Fibroblast of lung (primary cell): Measurements from ENCODE around the gene TPBG. TPM values are rescaled to one million over a fixed set of nuclear protein-coding genes. Genes with fewer than 3 reads are reported as not detected.

Source experiments
- DNase-seq, 2 donors: peaks; one replicate each; pipeline versions ENCODE4 v3.0.0 to v3.0.0-alpha.2; 2010; ENCODE audit warnings: low read depth in 2 of 2
- H2AFZ ChIP-seq: 2 replicates; pipeline ENCODE4 v1.5.1; 2012; ENCODE audit warnings: low read length, control low read depth, inconsistent platforms
- H3K27ac ChIP-seq: 2 replicates; pipeline ENCODE4 v1.5.1; 2011; ENCODE audit warnings: low read length, control low read depth; ENCODE audit not compliant: insufficient read depth
- H3K27me3 ChIP-seq: 2 replicates; pipeline ENCODE4 v1.5.1; 2011; ENCODE audit warnings: mild to moderate bottlenecking, low read length; ENCODE audit not compliant: control insufficient read depth, insufficient read depth
- H3K36me3 ChIP-seq: 2 replicates; pipeline ENCODE4 v1.5.1; 2011; ENCODE audit warnings: low read length; ENCODE audit not compliant: control insufficient read depth, insufficient read depth
- H3K4me1 ChIP-seq: 2 replicates; pipeline ENCODE4 v1.5.1; 2011; ENCODE audit warnings: low read length; ENCODE audit not compliant: control insufficient read depth, insufficient read depth; ENCODE audit errors: extremely low read depth
- H3K4me2 ChIP-seq: 2 replicates; pipeline ENCODE4 v1.5.1; 2011; ENCODE audit warnings: low read length, control low read depth; ENCODE audit not compliant: insufficient read depth; ENCODE audit errors: extremely low read depth
- H3K4me3 ChIP-seq, 4 experiments: fragments of 200-600 bp in 1 of 4; sonication (generic) in 1 of 4; replicated peaks in 1 of 4; 2 replicates each; pipeline ENCODE4 v1.5.1; 2011 to 2016; ENCODE audit warnings: low read length in 4 of 4, low read depth in 3 of 4, mild to moderate bottlenecking in 3 of 4, control low read depth in 2 of 4, inconsistent platforms in 1 of 4, mixed read lengths in 1 of 4; ENCODE audit not compliant: insufficient read depth in 1 of 4; ENCODE audit errors: control extremely low read depth in 1 of 4
- H3K79me2 ChIP-seq: 2 replicates; pipeline ENCODE4 v1.5.1; 2012; ENCODE audit warnings: mild to moderate bottlenecking, low read length, inconsistent platforms; ENCODE audit not compliant: control insufficient read depth, insufficient read depth
- H3K9ac ChIP-seq: 2 replicates; pipeline ENCODE4 v1.5.1; 2011; ENCODE audit warnings: mild to moderate bottlenecking, low read length, control low read depth; ENCODE audit not compliant: insufficient read depth
- H3K9me3 ChIP-seq: 2 replicates; pipeline ENCODE4 v1.5.1; 2012; ENCODE audit warnings: low read depth, low read length; ENCODE audit not compliant: control insufficient read depth, insufficient read depth
- H4K20me1 ChIP-seq: 2 replicates; pipeline ENCODE4 v1.5.1; 2011; ENCODE audit warnings: low read length; ENCODE audit not compliant: control insufficient read depth, insufficient read depth; ENCODE audit errors: extremely low read depth
- EZH2 ChIP-seq: IDR thresholded peaks from 2 replicates; pipeline ENCODE4 v1.5.1; 2012; ENCODE audit warnings: low read length, control low read depth, mild to moderate bottlenecking; ENCODE audit errors: missing control alignments
- polyA minus RNA-seq: library from RNA; depleted of rRNA, polyadenylated mRNA; stranded (reverse); fragments of >200 nt; gene quantifications from 2 replicates; pipeline ENCODE4 v1.2.3, GENCODE V29; 2011; ENCODE audit warnings: low replicate concordance
- polyA plus RNA-seq, 2 donors: library from polyadenylated mRNA; depleted of rRNA in 1 of 2; stranded (reverse) in 1 of 2; unstranded in 1 of 2; fragments of >200 nt; gene quantifications; 2 replicates each; pipeline ENCODE4 v1.2.1, GENCODE V29; 2011 to 2012; ENCODE audit warnings: missing spikeins in 1 of 2
- total RNA-seq: library from RNA; depleted of rRNA; stranded (reverse); fragments of >200 nt; gene quantifications from 2 replicates; pipeline ENCODE4 v1.2.1, GENCODE V29; 2014
- TF ChIP-seq, protein P1 (sequence below), 2 donors: IDR thresholded peaks in 1 of 2; conservative IDR thresholded peaks in 1 of 2; 1 replicate in 1 of 2; 2 replicates in 1 of 2; pipeline ENCODE4 v1.5.1; 2011 to 2012; ENCODE audit warnings: low read length in 2 of 2, control low read depth in 1 of 2, inconsistent platforms in 1 of 2, low read depth in 1 of 2, mild to moderate bottlenecking in 1 of 2

Gene TPBG, protein sequence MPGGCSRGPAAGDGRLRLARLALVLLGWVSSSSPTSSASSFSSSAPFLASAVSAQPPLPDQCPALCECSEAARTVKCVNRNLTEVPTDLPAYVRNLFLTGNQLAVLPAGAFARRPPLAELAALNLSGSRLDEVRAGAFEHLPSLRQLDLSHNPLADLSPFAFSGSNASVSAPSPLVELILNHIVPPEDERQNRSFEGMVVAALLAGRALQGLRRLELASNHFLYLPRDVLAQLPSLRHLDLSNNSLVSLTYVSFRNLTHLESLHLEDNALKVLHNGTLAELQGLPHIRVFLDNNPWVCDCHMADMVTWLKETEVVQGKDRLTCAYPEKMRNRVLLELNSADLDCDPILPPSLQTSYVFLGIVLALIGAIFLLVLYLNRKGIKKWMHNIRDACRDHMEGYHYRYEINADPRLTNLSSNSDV
- total RNA-seq, result 24.9 and 31.0 TPM in 2 replicates
- 54.6 and 60.6 TPM in 2 replicates for polyA plus RNA-seq
- polyA plus RNA-seq (2012), result 42.7 and 61.3 TPM in 2 replicates
- 22.7 and 27.5 TPM in 2 replicates for polyA minus RNA-seq

DNA sequence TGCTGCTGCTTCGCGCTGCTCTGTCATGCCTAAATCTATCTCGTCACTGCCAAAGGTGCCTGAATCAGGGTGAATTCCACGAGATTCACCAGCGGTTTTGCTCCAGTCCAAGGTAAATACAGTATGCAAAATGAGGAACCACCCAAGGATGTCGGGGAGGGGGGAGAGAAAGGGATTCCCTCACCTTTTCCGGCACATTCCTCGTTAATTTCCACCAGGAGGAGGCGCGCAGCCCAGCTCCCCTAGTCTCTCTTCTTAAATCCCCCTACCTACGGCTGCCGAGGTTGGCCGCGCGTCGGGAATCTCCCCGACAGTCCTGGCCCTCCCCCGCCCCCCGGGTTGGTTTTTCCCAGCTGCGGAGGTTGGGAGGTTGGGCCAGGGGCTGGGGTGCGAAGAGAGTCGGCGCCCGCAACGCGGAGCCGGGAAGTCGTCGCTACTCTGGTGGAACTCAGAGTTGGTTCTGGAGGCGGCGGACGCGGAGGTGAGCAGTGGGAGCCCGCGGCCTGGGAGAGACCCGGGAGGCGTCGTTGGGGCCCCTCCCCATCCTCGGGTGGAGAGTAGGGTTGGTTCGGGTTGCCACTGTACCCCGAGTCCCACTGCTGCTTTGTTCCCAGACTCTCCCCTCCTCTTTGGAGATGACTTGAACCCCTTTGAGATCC is at the start of gene TPBG:
TPBG (plus strand) TSS at position 390 of the 659 bp plus-strand sequence. CDS start 1,145 bp downstream, outside the sequence.
- H3K9me3 ChIP-seq, result no peaks in the 10 kb centered on the region
- peaks cover 6% of the 10 kb centered on the region for H3K4me1 ChIP-seq
- peak within 1 kb of the TSS; percentile 71 to 92 (median 87) for H3K4me3 ChIP-seq
- peaks cover 9% of the 10 kb centered on the region for H3K36me3 ChIP-seq
- peak within 1 kb of the TSS; percentile 87 for H2AFZ ChIP-seq
- DNase-seq, result peak; percentile 56 to 87
- TF ChIP-seq EZH2, result no peak
- TF ChIP-seq, protein P1, sequence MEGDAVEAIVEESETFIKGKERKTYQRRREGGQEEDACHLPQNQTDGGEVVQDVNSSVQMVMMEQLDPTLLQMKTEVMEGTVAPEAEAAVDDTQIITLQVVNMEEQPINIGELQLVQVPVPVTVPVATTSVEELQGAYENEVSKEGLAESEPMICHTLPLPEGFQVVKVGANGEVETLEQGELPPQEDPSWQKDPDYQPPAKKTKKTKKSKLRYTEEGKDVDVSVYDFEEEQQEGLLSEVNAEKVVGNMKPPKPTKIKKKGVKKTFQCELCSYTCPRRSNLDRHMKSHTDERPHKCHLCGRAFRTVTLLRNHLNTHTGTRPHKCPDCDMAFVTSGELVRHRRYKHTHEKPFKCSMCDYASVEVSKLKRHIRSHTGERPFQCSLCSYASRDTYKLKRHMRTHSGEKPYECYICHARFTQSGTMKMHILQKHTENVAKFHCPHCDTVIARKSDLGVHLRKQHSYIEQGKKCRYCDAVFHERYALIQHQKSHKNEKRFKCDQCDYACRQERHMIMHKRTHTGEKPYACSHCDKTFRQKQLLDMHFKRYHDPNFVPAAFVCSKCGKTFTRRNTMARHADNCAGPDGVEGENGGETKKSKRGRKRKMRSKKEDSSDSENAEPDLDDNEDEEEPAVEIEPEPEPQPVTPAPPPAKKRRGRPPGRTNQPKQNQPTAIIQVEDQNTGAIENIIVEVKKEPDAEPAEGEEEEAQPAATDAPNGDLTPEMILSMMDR (conservative IDR thresholded peaks at IDR 0.05 in 1 of 2, IDR thresholded peaks at IDR 0.05 in 1 of 2; ENCODE audit: low read depth in 1 of 2, low read length in 2 of 2), result peak; percentile 30 to 32
- H3K27ac ChIP-seq, result peak within 1 kb of the TSS; percentile 94
- H3K9ac ChIP-seq, result peak within 1 kb of the TSS; percentile 86
- H3K4me2 ChIP-seq, result peak within 1 kb of the TSS; percentile 93
- no peaks in the 10 kb centered on the region for H4K20me1 ChIP-seq
- H3K79me2 ChIP-seq, result peaks cover 40% of the 10 kb centered on the region
- H3K27me3 ChIP-seq, result no peaks in the 10 kb centered on the region

DNA sequence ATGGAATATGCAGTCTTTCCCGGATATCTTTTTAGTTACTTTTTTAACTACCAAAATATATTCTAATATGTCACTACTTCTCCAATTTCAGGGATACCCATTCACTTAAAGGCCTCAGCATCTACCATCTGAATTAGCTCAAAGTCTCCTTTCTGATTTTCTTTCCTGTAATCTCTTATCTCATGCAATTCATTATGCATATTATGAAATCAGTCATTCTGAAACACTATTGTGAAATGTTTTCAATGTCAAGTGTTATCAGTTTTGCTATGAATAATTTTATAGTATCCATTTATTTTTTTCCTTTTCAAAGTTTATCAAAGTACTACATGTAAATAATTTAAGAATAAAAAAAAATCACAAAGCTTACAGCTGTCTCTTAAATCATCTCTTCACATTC is 41.2 kb upstream of the TPBG start:
- H2AFZ ChIP-seq, result no peak overlapping the region
- no peak for DNase-seq
- no peaks in the 10 kb centered on the region for H3K9me3 ChIP-seq
- no peaks in the 10 kb centered on the region for H3K36me3 ChIP-seq
- no peak for TF ChIP-seq EZH2
- TF ChIP-seq, protein P1 (conservative IDR thresholded peaks at IDR 0.05 in 1 of 2, IDR thresholded peaks at IDR 0.05 in 1 of 2; ENCODE audit: low read depth in 1 of 2, low read length in 2 of 2), result no peak
- H3K4me3 ChIP-seq, result no peak overlapping the region
- no peak overlapping the region for H3K27ac ChIP-seq
- H3K4me2 ChIP-seq, result no peak overlapping the region
- H3K4me1 ChIP-seq, result no peaks in the 10 kb centered on the region
- no peaks in the 10 kb centered on the region for H3K27me3 ChIP-seq
- no peak overlapping the region for H3K9ac ChIP-seq
- H3K79me2 ChIP-seq, result no peaks in the 10 kb centered on the region
- no peaks in the 10 kb centered on the region for H4K20me1 ChIP-seq

DNA sequence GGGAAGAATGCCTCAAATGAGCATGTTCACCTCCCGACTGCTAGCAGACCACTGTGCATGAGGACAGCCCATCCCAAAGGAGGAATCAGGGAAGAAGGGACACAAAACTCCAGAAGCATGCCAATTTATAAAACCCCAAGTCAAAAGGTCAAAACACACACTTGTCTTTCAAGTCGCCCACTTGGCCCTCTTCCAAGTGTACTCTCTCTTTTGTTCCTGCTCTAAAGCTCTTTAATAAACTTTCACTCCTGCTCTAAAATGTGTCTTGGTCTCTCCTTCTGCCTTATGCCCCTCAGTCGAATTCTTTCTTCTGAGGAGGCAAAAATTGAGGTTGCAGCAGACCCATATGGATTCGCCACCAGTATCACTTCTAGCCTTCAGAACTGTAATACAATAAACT is 33.9 kb upstream of the TPBG start:
- no peak overlapping the region for H3K4me3 ChIP-seq
- no peaks in the 10 kb centered on the region for H3K36me3 ChIP-seq
- no peaks in the 10 kb centered on the region for H3K4me1 ChIP-seq
- no peak overlapping the region for H3K4me2 ChIP-seq
- H2AFZ ChIP-seq, result no peak overlapping the region
- H3K9me3 ChIP-seq, result no peaks in the 10 kb centered on the region
- H3K27ac ChIP-seq, result no peak overlapping the region
- TF ChIP-seq EZH2, result no peak
- TF ChIP-seq, protein P1 (conservative IDR thresholded peaks at IDR 0.05 in 1 of 2, IDR thresholded peaks at IDR 0.05 in 1 of 2; ENCODE audit: low read depth in 1 of 2, low read length in 2 of 2), result no peak
- no peaks in the 10 kb centered on the region for H4K20me1 ChIP-seq
- H3K79me2 ChIP-seq, result no peaks in the 10 kb centered on the region
- DNase-seq, result no peak
- no peaks in the 10 kb centered on the region for H3K27me3 ChIP-seq
- no peak overlapping the region for H3K9ac ChIP-seq
